Stimulated activated CD8-positive, alpha-beta memory T cell treated with anti-CD3 and anti-CD28 coated beads, Interleukin-15, amount 100 ng/mL, for 24 hours (primary cell): ENCODE measurements around the gene COMP.
"Not testable (repeated sequence)": the region's sequence is repeated elsewhere in the genome, so short reads cannot be mapped to it uniquely, and the experiment has no call there.

ENCODE experiments used
- DNase-seq: peaks from one replicate; pipeline ENCODE4 v3.0.0-alpha.2; 2020; ENCODE audit warnings: low read depth

COMP gene

GRCh38 chr19:18745931-18746330 is 45.2 kb downstream of the COMP start:
- no peak for DNase-seq

GRCh38 chr19:18745012-18745735 is 45.9 kb downstream of the COMP start:
- no peak for DNase-seq

DNA sequence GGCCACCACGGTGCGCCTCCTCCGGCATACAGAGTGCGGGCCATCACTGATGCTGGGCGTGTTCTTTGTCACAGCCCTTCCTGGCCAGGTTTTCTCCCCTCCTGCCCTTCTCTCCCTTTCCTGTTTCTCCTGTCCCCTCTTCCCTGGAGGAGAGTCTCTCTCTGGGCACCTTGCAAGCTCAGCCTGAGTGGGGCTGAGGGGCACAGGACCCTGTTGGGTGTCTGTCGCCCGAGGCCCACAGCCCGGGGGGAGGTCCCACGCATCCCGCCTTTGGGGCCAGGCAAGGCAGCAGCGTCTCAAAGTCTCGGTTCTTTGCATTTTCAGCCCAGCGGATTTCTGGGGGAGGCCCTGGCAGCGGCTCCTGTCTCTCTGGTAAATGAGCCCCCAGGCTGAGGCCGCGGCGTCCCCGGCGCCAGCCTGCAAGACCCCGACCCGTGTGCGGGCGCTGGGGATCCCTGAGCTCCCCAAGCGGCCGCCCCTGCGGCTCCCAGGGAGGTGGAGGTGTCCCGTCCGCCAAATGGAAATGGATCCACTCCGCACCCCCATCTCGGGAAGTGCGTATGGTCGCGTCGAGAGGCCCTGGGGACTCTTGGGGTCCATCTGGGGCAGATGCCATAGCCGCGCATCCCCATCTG is 47.2 kb downstream of the COMP start:
- DNase-seq, result no peak

- DNase-seq, result no peak
Observed at GRCh38 chr19:18742838-18743783, 48.0 kb downstream of the COMP start.

DNA sequence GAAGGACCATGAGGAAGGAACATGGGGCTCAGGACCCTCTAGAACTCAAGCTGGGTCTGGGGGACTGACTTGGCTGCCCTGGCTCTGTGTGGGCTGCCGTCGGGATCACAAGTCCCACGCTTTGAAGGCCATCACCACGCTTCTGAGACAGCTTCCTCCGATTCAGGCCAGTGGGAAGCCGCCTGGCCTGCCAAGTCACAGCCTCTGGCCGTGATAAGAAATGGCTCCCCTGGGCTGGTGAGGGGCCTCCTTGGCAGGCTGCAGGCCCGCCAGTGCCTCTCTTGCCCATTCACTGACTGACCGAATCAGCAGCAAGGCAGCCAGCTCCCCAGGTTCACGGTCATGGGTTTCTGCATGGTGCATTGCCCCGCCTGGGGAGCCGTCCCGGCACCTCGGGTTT is 48.8 kb downstream of the COMP start:
- no peak for DNase-seq

- no peak for DNase-seq
Observed at GRCh38 chr19:18741124-18742121, 49.7 kb downstream of the COMP start.

DNA sequence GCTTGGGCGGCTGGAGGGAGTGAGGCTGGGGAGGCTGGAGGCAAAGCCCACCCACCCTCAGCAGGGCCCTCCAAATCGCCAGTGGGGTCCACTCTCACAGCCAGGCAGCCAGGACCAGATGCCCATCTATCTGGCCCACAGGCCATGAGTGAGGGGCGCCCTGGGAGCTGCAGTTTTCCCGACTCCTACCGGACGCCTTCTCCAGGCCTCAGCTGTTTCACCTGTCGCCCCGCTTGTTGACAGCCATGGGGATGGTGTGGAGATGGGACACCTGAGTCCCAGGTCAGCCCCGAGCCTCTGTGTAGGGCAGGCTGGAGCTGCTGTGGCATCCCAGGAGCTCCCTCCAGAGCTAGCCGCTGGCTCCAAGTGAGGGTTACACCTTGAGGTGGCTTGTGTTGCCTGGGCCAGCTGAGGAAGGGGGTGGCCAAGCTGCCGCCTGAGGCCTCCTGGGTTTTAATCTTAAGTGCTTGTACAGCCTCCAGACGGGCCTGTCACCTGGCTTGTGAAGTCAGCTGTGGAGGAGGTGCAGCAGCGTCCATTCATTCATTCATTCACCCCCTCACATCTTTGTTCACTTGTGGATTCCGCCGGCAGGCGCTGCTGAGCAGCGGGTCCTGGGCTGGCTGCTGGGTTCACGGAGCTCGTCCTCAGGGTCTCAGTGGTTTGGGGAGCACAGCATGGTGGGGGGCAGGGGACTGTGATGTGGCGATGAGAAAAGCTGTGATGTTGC is 52.0 kb downstream of the COMP start:
- DNase-seq, result no peak

GRCh38 chr19:18737954-18738351 is 53.2 kb downstream of the COMP start:
- no peak for DNase-seq

DNA sequence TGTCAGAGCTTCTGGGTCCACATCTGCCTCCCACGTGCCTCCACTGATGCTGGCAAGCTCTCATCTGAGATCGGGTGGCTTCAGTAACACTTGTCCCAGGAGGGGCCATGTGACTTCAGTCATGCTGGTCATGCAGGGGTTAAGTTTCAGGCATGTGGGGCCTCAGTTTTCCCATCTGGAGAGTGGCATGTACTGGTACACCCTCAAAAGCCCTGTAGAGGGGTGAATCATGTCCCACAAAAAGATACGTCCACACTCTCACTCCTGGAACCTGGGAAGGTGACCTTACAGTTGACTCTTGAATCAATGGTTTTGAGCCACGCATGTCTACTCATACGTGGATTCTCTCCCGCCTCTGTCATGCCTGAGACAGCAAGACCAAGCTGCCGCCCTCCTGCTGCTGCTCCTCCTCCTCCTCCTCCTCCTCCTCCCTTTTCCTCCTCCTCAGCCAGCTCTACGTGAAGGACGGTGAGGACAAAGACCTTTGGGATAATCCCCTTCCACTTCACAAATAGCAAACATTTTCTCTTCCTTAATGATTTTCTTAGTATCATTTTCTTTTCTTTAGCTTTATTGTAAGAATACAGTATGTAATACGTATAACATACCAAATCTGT is 53.7 kb downstream of the COMP start:
- DNase-seq, result no peak

DNA sequence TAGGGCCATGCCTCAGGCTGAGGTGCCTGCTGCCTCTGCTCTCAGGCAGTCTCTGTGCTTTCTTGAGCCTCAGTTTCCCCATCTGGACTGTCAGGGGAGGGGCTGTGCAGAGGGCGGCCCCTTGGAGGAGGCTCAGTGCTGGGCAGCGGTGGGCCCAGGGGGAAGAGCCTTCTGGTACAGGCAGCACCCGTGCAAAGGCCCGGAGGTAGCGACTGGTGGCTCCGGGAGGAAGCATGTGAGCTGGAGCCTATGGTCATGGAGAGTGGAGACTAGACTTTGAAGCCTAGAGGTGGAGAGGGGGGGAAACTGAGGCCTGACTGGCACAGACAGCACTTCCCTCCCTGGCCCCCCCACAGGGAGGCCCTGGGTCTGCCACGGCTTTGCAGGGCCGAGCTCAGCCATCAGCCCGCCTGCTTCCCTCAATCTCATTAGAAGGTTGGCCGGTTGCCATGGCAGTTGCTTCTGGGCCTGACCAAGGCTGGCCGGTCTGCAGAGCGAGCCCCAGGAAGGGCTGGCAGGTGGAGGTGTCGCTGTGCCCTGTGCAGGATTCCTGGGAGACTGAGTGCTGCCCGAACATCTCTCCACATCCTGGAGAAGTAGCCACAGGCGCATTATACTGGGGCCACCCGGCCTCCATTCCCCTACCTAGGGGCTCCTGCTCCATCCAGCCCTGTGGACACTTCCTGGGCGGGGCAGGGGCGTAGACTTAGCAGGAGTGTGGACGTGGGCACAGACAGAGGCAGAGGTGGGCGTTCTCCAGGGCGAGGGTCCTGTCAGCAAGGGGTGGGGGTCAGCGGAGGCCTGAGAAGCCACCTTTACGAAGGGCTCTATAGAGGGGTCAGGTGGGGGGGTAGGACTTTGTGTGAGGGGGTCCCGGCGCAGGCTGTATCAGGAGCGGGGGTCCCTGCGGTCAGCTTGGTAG is 54.4 kb downstream of the COMP start:
- no peak for DNase-seq

GRCh38 chr19:18735752-18736151 is 55.4 kb downstream of the COMP start:
- no peak for DNase-seq

- DNase-seq, result no peak
Observed at GRCh38 chr19:18735324-18735723, 55.8 kb downstream of the COMP start.

DNA sequence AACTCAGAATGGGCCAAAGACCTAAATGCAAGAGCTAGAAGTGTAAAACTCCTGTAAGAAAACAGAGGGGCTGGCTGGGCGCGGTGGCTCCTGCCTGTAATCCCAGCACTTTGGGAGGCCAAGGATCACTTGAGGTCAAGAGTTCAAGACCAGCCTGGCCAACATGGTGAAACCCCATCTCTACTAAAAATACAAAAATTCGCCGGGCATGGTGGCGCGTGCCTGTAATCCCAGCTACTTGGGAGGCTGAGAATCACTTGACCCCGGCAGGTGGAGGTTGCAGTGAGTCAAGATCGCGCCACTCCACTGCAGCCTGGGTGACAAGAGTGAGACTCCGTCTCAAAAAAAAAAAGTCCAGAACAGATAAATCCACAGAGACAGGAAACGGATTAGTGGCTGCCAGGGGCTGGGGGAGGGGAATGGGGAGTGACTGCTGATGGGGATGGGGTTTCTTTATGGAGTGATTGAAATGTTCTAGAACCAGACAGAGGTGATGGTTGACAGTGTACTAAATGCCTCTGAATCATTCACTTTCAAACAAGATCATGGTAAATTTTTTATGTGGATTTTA is 57.3 kb downstream of the COMP start:
- DNase-seq, result not testable (repeated sequence)

GRCh38 chr19:18733196-18733647 is 57.9 kb downstream of the COMP start:
- DNase-seq, result no peak
